Activated T-cell treated with anti-CD3 and anti-CD28 coated beads, Interleukin-2, amount 50 U/mL, for 72 hours (primary cell): ENCODE data around the gene BORCS8. TPM values are rescaled to one million over a fixed set of nuclear protein-coding genes. Genes with fewer than 3 reads are reported as not detected.
"Not testable (repeated sequence)": the region's sequence is repeated elsewhere in the genome, so short reads cannot be mapped to it uniquely, and the experiment has no call there.

ENCODE experiments used
- ATAC-seq, 2 donors: fragments of 150-1000 bp; cut with Tn5 transposase; replicated peaks in 1 of 2; 2 replicates each; pipeline ENCODE4 v1.10.0; 2021; ENCODE audit warnings: moderate library complexity in 2 of 2, mild to moderate bottlenecking in 1 of 2
- DNase-seq, 2 donors: peaks; one replicate each; pipeline ENCODE4 v3.0.0; 2021 to 2022; ENCODE audit warnings: mixed read lengths in 1 of 2
- H3K27ac Mint-ChIP-seq: one replicate; pipeline ENCODE4 v1.8.0; 2022; ENCODE audit warnings: mild to moderate bottlenecking, moderate library complexity, mixed read lengths
- H3K27me3 Mint-ChIP-seq: one replicate; pipeline ENCODE4 v1.8.0; 2022; ENCODE audit warnings: low read depth, mixed read lengths
- H3K36me3 Mint-ChIP-seq, 2 donors: one replicate each; pipeline ENCODE4 v1.8.0; 2022; ENCODE audit warnings: mixed read lengths in 2 of 2, mild to moderate bottlenecking in 1 of 2; ENCODE audit not compliant: insufficient read depth in 2 of 2
- H3K4me1 Mint-ChIP-seq: one replicate; pipeline ENCODE4 v1.8.0; 2022; ENCODE audit warnings: low read depth, mixed read lengths
- H3K4me3 Mint-ChIP-seq, 2 donors: one replicate each; pipeline ENCODE4 v1.8.0; 2022; ENCODE audit warnings: mild to moderate bottlenecking in 2 of 2, mixed read lengths in 2 of 2, moderate library complexity in 2 of 2
- H3K9me3 Mint-ChIP-seq, 2 donors: one replicate each; pipeline ENCODE4 v1.8.0; 2022; ENCODE audit warnings: mixed read lengths in 2 of 2
- total RNA-seq, 2 donors: library from RNA; stranded (reverse); gene quantifications; one replicate each; pipeline ENCODE4 v1.2.3, GENCODE V29; 2022

The BORCS8 gene
- total RNA-seq, 2 donors from 2014 or later: 10.7 to 16.2 TPM

GRCh38 chr19:19224852-19225494 is 33.0 kb upstream of the BORCS8 start:
- Mint-ChIP-seq H3K4me1 (peaks cover 6% of the 10 kb centered on the region), H3K9me3 (no peaks in the 10 kb centered on the region), H3K27me3 (peaks cover 17% of the 10 kb centered on the region), H3K27ac (no peak overlapping the region), H3K4me3 (peak overlapping the region; percentile 79 to 82), H3K36me3 (no peaks in the 10 kb centered on the region)
- DNase-seq (peak; percentile 81 to 84), ATAC-seq (peak; percentile 94)

- no peak overlapping the region for H3K27ac Mint-ChIP-seq
- no peaks in the 10 kb centered on the region for H3K9me3 Mint-ChIP-seq
- ATAC-seq (no peak), DNase-seq (no peak)
- peak overlapping the region; percentile 62 to 63 for H3K4me3 Mint-ChIP-seq
- peaks cover 6% of the 10 kb centered on the region for H3K4me1 Mint-ChIP-seq
- H3K36me3 Mint-ChIP-seq: no peaks in the 10 kb centered on the region
- H3K27me3 Mint-ChIP-seq: peaks cover 17% of the 10 kb centered on the region
Observed at GRCh38 chr19:19224150-19224851, 32.3 kb upstream of the BORCS8 start.

- Mint-ChIP-seq H3K4me1 (peaks cover 6% of the 10 kb centered on the region), H3K36me3 (no peaks in the 10 kb centered on the region), H3K27me3 (peaks cover 11% of the 10 kb centered on the region), H3K9me3 (no peaks in the 10 kb centered on the region), H3K27ac (no peak overlapping the region), H3K4me3 (no peak overlapping the region)
- DNase-seq (no peak), ATAC-seq (no peak)
Observed at GRCh38 chr19:19223636-19224035, 31.7 kb upstream of the BORCS8 start.

GRCh38 chr19:19223060-19223459 is 31.1 kb upstream of the BORCS8 start:
- H3K27me3 Mint-ChIP-seq: peaks cover 7% of the 10 kb centered on the region
- no peaks in the 10 kb centered on the region for H3K36me3 Mint-ChIP-seq
- ATAC-seq (no peak), DNase-seq (no peak)
- H3K9me3 Mint-ChIP-seq: no peaks in the 10 kb centered on the region
- no peak overlapping the region for H3K27ac Mint-ChIP-seq
- H3K4me1 Mint-ChIP-seq: peaks cover 6% of the 10 kb centered on the region
- H3K4me3 Mint-ChIP-seq: no peak overlapping the region

- Mint-ChIP-seq H3K4me1 (peaks cover 12% of the 10 kb centered on the region), H3K27me3 (peaks cover 13% of the 10 kb centered on the region)
- not testable (repeated sequence) for H3K4me3 Mint-ChIP-seq, ATAC-seq, H3K9me3 Mint-ChIP-seq, H3K27ac Mint-ChIP-seq, DNase-seq, H3K36me3 Mint-ChIP-seq
Observed at GRCh38 chr19:19221000-19221399, 29.0 kb upstream of the BORCS8 start.

GRCh38 chr19:19218911-19219310 is 27.0 kb upstream of the BORCS8 start:
- ATAC-seq (no peak), DNase-seq (no peak)
- Mint-ChIP-seq H3K36me3 (no peaks in the 10 kb centered on the region), H3K27me3 (peaks cover 17% of the 10 kb centered on the region), H3K27ac (no peak overlapping the region), H3K4me1 (peaks cover 13% of the 10 kb centered on the region), H3K4me3 (no peak overlapping the region), H3K9me3 (no peaks in the 10 kb centered on the region)

GRCh38 chr19:19217099-19217498 is 25.1 kb upstream of the BORCS8 start:
- H3K4me3 Mint-ChIP-seq: no peak overlapping the region
- peaks cover 33% of the 10 kb centered on the region for H3K27me3 Mint-ChIP-seq
- no peak for DNase-seq
- no peaks in the 10 kb centered on the region for H3K36me3 Mint-ChIP-seq
- H3K27ac Mint-ChIP-seq: no peak overlapping the region
- H3K4me1 Mint-ChIP-seq: peaks cover 16% of the 10 kb centered on the region
- H3K9me3 Mint-ChIP-seq: no peaks in the 10 kb centered on the region
- ATAC-seq: peak in 1 of 2 donors; percentile 9

GRCh38 chr19:19215792-19216191 is 23.8 kb upstream of the BORCS8 start:
- Mint-ChIP-seq H3K27me3 (peaks cover 40% of the 10 kb centered on the region), H3K4me1 (peaks cover 16% of the 10 kb centered on the region), H3K36me3 (no peaks in the 10 kb centered on the region), H3K9me3 (no peaks in the 10 kb centered on the region), H3K4me3 (no peak overlapping the region), H3K27ac (no peak overlapping the region)
- ATAC-seq (peak; percentile 35 to 55), DNase-seq (no peak)

- Mint-ChIP-seq H3K4me1 (peaks cover 16% of the 10 kb centered on the region), H3K4me3 (no peak overlapping the region), H3K9me3 (no peaks in the 10 kb centered on the region), H3K27me3 (peaks cover 46% of the 10 kb centered on the region), H3K36me3 (no peaks in the 10 kb centered on the region), H3K27ac (no peak overlapping the region)
- DNase-seq (peak; percentile 35 to 38), ATAC-seq (no peak)
Observed at GRCh38 chr19:19214892-19215291, 22.9 kb upstream of the BORCS8 start.

- Mint-ChIP-seq H3K27me3 (peaks cover 50% of the 10 kb centered on the region), H3K36me3 (no peaks in the 10 kb centered on the region), H3K27ac (no peak overlapping the region), H3K4me3 (no peak overlapping the region), H3K9me3 (no peaks in the 10 kb centered on the region), H3K4me1 (peaks cover 16% of the 10 kb centered on the region)
- DNase-seq (no peak), ATAC-seq (no peak)
Observed at GRCh38 chr19:19214159-19214490, 22.2 kb upstream of the BORCS8 start.

GRCh38 chr19:19213426-19214158 is 21.6 kb upstream of the BORCS8 start:
- no peak overlapping the region for H3K27ac Mint-ChIP-seq
- peaks cover 50% of the 10 kb centered on the region for H3K27me3 Mint-ChIP-seq

GRCh38 chr19:19212916-19213315 is 21.0 kb upstream of the BORCS8 start:
- peaks cover 16% of the 10 kb centered on the region for H3K4me1 Mint-ChIP-seq
- DNase-seq: no peak
- no peak overlapping the region for H3K4me3 Mint-ChIP-seq
- ATAC-seq: no peak
- peaks cover 50% of the 10 kb centered on the region for H3K27me3 Mint-ChIP-seq
- no peak overlapping the region for H3K27ac Mint-ChIP-seq
- H3K9me3 Mint-ChIP-seq: no peaks in the 10 kb centered on the region
- H3K36me3 Mint-ChIP-seq: no peaks in the 10 kb centered on the region

More at GRCh38 chr19:19213426-19214158, 21.6 kb upstream of the BORCS8 start:
- Mint-ChIP-seq H3K9me3 (no peaks in the 10 kb centered on the region), H3K4me3 (no peak overlapping the region), H3K4me1 (peaks cover 16% of the 10 kb centered on the region), H3K36me3 (no peaks in the 10 kb centered on the region)
- no peak for DNase-seq
- ATAC-seq: no peak
